Ectodermal cell (in vitro differentiated cells): ENCODE measurements around the gene PTPRF.

Experiments used
- H3K27ac ChIP-seq: 2 replicates; pipeline ENCODE4 v1.7.0; 2013; ENCODE audit warnings: mild to moderate bottlenecking, low read depth, low read length; ENCODE audit not compliant: insufficient read depth, poor library complexity, severe bottlenecking
- H3K27me3 ChIP-seq: 2 replicates; pipeline ENCODE4 v1.7.0; 2013; ENCODE audit warnings: mild to moderate bottlenecking, low read length; ENCODE audit not compliant: insufficient read depth, control insufficient read depth, poor library complexity, severe bottlenecking
- H3K36me3 ChIP-seq: one replicate; pipeline ENCODE4 v1.7.0; 2013; ENCODE audit warnings: low read length; ENCODE audit not compliant: control insufficient read depth, insufficient read depth
- H3K4me1 ChIP-seq: one replicate; pipeline ENCODE4 v1.7.0; 2013; ENCODE audit warnings: low read length; ENCODE audit not compliant: control insufficient read depth, insufficient read depth
- H3K4me3 ChIP-seq: 2 replicates; pipeline ENCODE4 v1.7.0; 2013; ENCODE audit warnings: low read depth, low read length, control low read depth; ENCODE audit not compliant: insufficient read depth
- H3K9me3 ChIP-seq: 2 replicates; pipeline ENCODE4 v1.7.0; 2013; ENCODE audit warnings: mild to moderate bottlenecking, low read length, moderate library complexity; ENCODE audit not compliant: control insufficient read depth
- WGBS, 2 experiments: methylation state at CpG; one replicate each; pipeline ENCODE4 v1.1.7; 2013; ENCODE audit warnings: missing lambda C conversion rate in 2 of 2; 5-methylcytosine and 5-hydroxymethylcytosine counted together

PTPRF gene

DNA sequence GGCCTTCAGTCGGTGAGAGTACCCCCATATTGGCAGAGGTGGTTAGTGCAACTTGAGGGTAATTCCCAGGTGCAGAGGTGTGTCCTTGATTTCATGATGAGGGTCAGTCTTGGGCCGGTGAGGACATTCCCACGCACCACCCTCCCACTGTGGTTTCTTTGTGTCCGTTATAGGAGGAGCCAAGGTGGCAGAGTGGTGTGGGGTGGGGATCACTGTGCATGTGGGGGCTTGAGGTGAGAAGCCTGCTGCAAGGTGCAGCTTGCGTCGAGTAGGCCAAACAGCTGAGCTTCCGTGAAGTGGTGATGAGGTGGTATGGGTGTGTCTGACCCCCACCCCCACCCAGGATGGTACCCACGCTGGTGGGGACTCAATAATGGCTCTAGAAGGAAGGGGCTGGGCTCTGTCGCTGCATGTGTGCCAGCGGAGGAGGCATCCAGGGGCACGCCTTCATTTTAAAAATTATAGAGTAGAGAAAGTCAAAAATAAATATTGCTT, 6.2 kb downstream of the PTPRF start:
- H3K27ac ChIP-seq = no peak overlapping the region

DNA sequence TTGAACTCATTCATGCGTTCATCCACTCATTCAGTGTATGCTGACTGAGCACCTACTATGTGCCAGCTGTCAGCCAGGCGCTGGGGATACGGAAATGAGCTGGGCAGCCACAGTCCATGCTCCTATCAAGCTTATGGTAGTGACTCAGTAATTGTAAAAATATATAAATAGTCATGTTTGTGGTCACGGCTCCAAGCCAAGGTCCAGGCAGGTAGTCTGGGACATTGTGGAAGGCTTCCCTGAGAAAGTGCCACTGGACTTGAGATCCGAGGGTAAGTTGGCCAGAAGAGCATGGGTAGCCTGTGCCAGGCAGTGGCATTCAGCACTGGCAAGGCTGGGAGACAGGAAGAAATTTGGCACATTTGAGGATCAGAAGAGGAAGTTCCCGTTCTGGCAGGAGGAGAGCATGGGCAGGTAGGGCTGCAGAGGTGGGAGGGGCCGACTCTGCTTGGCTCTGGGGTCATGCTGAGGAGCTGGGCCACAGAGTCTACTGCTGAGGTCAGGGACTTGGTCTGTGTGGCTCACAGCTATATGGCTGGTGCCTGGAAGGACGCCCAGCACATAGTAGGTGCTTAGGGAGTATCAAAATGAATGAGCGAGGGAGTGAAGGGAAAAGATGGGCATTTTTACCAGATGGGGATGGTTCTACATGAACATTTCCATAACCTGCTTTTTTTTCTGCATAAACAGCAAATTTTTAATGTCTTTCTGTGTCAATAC, 6.9 kb downstream of the PTPRF start:
- no peaks in the 10 kb centered on the region for H3K27me3 ChIP-seq
- peaks cover 22% of the 10 kb centered on the region for H3K4me1 ChIP-seq
- 92 to 95% methylated on average over 9 of the region's 9 CpGs for WGBS, 2 experiments
- H3K36me3 ChIP-seq = no peaks in the 10 kb centered on the region
- no peak overlapping the region for H3K27ac ChIP-seq
- no peak overlapping the region for H3K4me3 ChIP-seq
- no peaks in the 10 kb centered on the region for H3K9me3 ChIP-seq

More for the DNA sequence above, 6.2 kb downstream of the PTPRF start:
- Histone ChIP-seq H3K9me3 (no peaks in the 10 kb centered on the region), H3K36me3 (no peaks in the 10 kb centered on the region), H3K4me3 (no peak overlapping the region), H3K4me1 (peaks cover 26% of the 10 kb centered on the region), H3K27me3 (no peaks in the 10 kb centered on the region)
- WGBS, 2 experiments = 90% methylated on average over 11 of the region's 11 CpGs

DNA sequence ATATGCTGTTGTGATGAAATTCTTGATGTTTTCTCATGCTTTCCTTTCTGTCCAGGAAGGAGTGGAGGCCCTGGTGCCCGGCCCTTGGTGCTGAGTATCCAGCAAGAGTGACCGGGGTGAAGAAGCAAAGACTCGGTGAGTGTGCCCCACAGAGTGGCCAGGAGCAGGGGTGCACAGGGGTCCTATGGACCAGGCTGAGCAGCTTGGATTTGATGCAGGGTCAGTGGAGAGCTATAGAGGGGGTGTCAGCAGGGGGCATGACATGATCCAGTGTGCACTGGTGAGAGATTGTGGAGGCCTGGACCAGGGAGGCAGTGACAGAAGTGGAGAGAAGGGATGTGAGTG, 7.4 kb downstream of the PTPRF start:
- 95 to 97% methylated on average over 3 of the region's 3 CpGs for WGBS, 2 experiments
- Histone ChIP-seq H3K4me1 (peaks cover 17% of the 10 kb centered on the region), H3K9me3 (no peaks in the 10 kb centered on the region), H3K27ac (no peak overlapping the region), H3K27me3 (no peaks in the 10 kb centered on the region), H3K4me3 (no peak overlapping the region), H3K36me3 (no peaks in the 10 kb centered on the region)

DNA sequence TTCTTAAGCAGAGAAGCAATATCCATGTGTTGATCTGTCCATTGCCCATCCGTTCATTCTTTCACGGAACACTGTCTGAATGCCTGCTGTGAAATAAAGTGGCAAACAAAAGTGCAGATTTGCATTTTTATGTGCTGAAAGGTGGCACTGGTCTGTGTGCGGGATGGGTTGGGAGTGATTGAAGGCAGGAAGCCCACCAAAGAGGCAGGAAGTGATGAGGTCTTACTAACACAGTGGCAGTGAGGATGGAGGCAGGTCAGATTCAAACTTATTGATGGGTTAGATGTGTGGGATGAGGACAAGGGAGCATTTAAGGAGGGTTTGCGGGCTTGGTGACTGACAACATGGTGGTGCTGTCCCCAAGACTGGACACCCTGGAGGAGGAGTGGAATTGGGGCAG, 8.3 kb downstream of the PTPRF start:
- WGBS, 2 experiments = 96 to 97% methylated on average over 4 of the region's 4 CpGs
- no peaks in the 10 kb centered on the region for H3K36me3 ChIP-seq
- H3K9me3 ChIP-seq = no peaks in the 10 kb centered on the region
- no peak overlapping the region for H3K4me3 ChIP-seq
- no peaks in the 10 kb centered on the region for H3K27me3 ChIP-seq
- H3K27ac ChIP-seq = no peak overlapping the region
- peaks cover 16% of the 10 kb centered on the region for H3K4me1 ChIP-seq

DNA sequence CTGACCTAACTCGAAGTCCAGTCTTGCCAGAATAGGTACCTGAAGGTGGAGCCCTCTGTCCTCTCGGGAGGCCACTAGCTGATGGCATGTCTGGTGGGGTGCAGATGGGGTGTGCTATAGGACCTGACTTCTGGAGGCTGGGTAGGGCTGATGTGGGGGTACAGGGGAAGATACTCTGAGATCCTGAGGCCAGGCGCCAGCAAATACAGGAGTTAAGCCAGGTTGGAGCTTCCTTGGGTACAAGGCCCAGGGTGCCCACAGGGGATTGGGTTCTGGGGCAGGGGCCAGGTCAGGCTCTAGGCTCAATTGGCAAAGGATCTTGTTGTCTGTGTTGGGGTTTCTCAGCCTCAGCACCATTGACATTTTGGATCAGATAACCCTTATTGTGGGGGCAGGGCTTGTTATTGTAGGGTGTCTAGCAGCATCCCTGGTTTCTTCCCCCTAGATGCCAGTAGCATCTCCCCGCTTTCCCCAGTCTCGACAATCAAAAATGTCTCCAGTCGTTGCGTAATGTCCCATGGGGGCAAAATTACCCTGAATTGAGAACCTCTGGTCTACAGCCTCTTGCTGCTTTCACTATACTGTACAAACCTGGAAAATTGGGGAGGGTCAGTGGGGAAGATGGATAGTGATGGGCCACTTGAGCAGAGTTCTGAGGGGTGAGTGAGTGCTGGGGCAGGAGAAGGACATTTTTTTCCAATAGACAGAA, 9.2 kb downstream of the PTPRF start:
- no peak overlapping the region for H3K4me3 ChIP-seq
- WGBS, 2 experiments = 97 to 99% methylated on average over 7 of the region's 7 CpGs
- H3K27me3 ChIP-seq = no peaks in the 10 kb centered on the region
- no peak overlapping the region for H3K27ac ChIP-seq
- H3K4me1 ChIP-seq = peaks cover 22% of the 10 kb centered on the region
- H3K36me3 ChIP-seq = no peaks in the 10 kb centered on the region
- H3K9me3 ChIP-seq = no peaks in the 10 kb centered on the region

DNA sequence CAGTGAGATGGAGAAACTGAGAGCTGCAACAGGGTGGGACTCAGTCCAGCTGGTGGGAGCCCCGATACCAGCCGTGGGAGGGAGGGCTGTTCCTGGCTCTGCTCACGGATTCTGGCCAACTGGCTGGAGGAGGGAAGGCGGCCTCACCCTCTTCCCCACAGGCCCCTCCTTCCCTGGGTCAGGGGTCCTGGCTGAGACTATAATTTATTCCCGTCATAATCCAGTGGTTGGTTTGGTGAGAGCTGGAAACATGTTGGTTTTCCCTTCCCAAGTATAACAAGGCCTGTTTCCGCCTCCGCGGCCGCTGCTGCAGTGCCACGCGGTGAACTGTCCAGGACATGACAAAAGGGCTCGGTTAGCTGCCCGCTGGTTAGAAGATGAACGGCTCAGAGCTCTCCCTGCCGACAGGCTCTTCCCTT, 10.0 kb downstream of the PTPRF start:
- no peak overlapping the region for H3K27ac ChIP-seq
- H3K27me3 ChIP-seq = no peaks in the 10 kb centered on the region
- no peaks in the 10 kb centered on the region for H3K36me3 ChIP-seq
- H3K9me3 ChIP-seq = no peaks in the 10 kb centered on the region
- 84 to 88% methylated on average over 15 of the region's 15 CpGs for WGBS, 2 experiments
- H3K4me3 ChIP-seq = no peak overlapping the region
- peaks cover 30% of the 10 kb centered on the region for H3K4me1 ChIP-seq

DNA sequence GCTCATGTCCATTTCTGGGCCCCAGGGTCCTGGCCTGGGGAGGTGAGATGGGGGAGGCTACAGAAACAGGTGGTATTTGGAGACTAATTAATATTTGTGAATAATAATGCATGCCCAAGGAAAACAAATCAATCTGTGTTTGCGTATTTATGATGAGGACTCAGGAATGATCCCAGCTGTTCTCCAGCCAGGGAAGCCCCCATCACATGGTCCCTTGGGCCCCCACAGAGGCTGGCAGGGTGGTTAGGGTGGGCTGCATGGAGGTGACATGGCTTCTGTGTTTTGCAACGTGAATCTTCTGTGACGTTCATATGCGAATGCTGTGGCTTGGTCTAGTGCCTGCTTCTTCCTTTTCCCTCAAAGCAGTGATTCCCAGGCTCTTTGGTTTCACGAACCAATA, 10.5 kb downstream of the PTPRF start:
- H3K27ac ChIP-seq = no peak overlapping the region
- 93% methylated on average over 5 of the region's 5 CpGs for WGBS, 2 experiments
- peaks cover 34% of the 10 kb centered on the region for H3K4me1 ChIP-seq
- no peaks in the 10 kb centered on the region for H3K9me3 ChIP-seq
- H3K27me3 ChIP-seq = no peaks in the 10 kb centered on the region
- H3K36me3 ChIP-seq = no peaks in the 10 kb centered on the region
- no peak overlapping the region for H3K4me3 ChIP-seq

DNA sequence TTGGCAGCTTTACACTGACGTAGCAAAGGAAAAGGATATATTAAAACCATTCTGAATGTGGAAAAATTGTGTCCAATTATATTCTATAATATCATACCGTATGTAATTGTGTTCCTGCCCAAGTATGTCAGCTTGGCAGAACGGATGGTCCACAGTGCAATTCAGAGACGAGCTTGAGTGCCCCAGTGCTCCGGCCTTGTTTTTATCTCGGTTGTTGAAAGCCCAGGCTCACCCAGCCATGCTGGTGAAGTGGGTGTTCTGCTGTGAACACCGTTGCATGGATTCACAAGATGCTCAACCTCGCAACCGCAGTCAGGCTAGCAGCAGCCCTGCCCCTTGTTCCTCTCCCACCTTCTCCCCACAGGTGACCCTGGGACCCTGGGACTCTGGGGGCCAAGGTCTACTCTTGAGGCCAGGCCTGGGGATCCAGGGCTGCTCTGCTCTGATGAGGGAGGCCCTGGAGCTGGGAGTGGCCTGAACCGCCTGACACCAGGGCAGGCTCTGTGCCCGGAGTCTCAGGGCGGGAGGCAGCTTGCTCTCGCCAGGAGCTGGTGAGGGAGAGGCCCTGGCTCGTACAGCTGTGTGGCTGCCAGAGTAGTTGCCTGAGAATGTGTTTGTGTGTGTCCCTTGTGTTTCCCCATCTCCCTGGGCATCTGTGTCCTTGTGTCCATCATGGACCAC, 11.2 kb downstream of the PTPRF start:
- no peaks in the 10 kb centered on the region for H3K27me3 ChIP-seq
- H3K4me1 ChIP-seq = peaks cover 42% of the 10 kb centered on the region
- H3K36me3 ChIP-seq = no peaks in the 10 kb centered on the region
- H3K27ac ChIP-seq = no peak overlapping the region
- no peak overlapping the region for H3K4me3 ChIP-seq
- no peaks in the 10 kb centered on the region for H3K9me3 ChIP-seq
- 93% methylated on average over 14 of the region's 14 CpGs for WGBS, 2 experiments

DNA sequence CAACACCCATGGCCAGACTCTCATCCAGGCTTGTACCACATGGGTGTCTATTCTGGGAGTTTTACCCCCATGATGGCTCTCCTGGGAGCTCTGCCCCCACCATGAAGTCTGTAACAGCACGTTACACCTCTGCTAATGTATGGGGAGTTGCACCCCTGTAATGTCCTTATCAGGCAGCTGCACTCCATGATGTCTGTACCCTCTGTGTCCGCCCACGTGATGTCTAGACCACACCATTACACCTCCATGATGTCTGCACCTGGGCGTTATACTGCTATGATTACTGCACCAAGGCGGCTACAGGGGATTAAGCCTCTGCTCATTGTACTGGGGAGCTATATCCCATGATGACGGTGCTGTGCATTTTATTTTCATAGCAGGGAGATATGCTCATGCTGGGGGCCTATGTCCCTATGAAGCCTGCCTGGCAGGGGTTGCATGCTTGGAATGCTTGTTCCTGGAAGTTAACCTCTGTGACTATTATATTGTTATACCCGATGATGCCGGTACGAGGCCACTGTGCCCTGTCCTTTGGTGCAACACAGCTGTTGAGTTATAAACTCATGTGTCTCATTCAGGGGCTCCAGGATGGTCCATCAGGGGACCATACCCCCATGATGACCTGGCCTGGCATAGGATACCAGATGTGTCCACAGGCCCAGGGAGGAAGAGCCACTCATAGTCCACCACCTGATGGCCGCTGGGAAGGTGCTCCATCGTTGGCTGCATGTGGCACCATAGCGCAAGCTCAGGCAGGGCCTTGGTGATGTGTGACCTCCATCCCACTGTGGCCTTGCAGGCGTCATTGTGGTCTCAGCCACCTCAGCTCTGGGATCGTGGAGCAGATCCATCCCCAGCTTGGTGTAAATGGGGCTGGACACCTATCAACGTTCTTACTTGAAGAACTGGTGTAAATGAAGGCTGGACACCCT, 12.1 kb downstream of the PTPRF start:
- Histone ChIP-seq H3K4me3 (no peak overlapping the region), H3K27me3 (no peaks in the 10 kb centered on the region), H3K36me3 (no peaks in the 10 kb centered on the region), H3K4me1 (peaks cover 51% of the 10 kb centered on the region), H3K9me3 (no peaks in the 10 kb centered on the region), H3K27ac (no peak overlapping the region)
- 93 to 94% methylated on average over 15 of the region's 15 CpGs for WGBS, 2 experiments
